ENCODE measurements around the gene GABRD. TPM values are rescaled to one million over a fixed set of nuclear protein-coding genes. Genes with fewer than 3 reads are reported as not detected.
A peak's percentile ranks its signal among the peaks of the same experiment; 100 is the strongest.

The GABRD gene
- total RNA-seq, 1 experiment from 2014 or later: 15.6 TPM

DNA sequence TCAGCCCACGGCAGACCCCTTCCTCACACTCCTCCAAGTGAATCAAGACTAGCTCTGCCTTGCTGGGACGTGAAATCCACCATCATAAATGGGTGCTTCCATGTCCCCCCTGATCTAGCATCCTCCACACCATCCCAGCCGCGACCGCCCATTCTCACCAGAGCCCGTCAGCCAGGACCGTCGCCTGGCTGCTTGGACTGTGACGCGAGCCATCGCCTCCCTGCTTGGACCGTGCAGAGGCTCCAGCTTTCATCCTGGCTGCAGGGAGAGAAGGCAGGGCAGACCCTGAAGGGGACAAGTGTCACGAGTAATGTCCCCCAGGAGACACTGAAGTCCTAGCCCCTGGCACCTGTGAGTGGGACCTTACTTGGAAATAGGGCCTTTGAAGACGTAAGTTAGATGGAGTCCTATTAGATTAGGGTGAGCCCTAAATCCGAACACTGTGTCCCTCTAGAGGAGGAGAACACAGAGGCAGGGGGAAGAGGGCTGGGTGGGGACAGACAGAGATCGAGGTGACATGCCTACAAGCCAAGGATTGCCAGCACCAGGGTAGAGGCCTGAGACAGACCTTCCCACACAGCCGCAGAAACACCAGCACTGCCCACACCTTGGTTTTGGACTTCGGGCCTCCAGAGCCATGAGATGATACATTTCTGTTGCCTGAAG is 18.3 kb downstream of the GABRD start:
- POLR2A ChIA-PET: interaction anchor here (0.5 kb wide), 2 partner anchors 154 to 383 kb away, joined by 3 to 6 read pairs; no protein-coding TSS in a partner anchor
- no TSS peak for BruUV-seq (replicated peaks)
- Histone ChIP-seq H3K27me3 (ENCODE audit: insufficient read depth, low read length) (no peaks in the 10 kb centered on the region), H3K4me1 (ENCODE audit: control insufficient read depth in 1 of 2, insufficient read depth in 2 of 2, low read length in 2 of 2) (no peaks in the 10 kb centered on the region), H3K9ac (ENCODE audit: low read length) (no peak overlapping the region), H3K27ac (ENCODE audit: low read depth, low read length) (no peak overlapping the region), H4K20me1 (ENCODE audit: insufficient read depth) (no peaks in the 10 kb centered on the region), H3K79me2 (ENCODE audit: insufficient read depth, low read length) (no peaks in the 10 kb centered on the region), H2AFZ (ENCODE audit: low read depth, low read length, poor library complexity, severe bottlenecking) (no peak overlapping the region), H3K4me3 (replicated peaks in 1 of 2; ENCODE audit: low read depth in 1 of 2, low read length in 2 of 2) (no peak overlapping the region), H3K4me2 (ENCODE audit: low read length) (no peak overlapping the region), H3K36me3 (ENCODE audit: control insufficient read depth in 1 of 2, insufficient read depth in 2 of 2, low read length in 2 of 2) (no peaks in the 10 kb centered on the region), H3K9me3 (ENCODE audit: control insufficient read depth in 1 of 2, insufficient read depth in 1 of 2, low read depth in 1 of 2, low read length in 2 of 2) (no peaks in the 10 kb centered on the region), H3K9me2 (ENCODE audit: insufficient read depth) (no peaks in the 10 kb centered on the region)
- DNase-seq (ENCODE audit: low read depth, low spot score) (no peak), ATAC-seq (peak; percentile 65; the same call in 1 of the 2 replicates)
- TF ChIP-seq YY1 (IDR thresholded peaks at IDR 0.05; ENCODE audit: extremely low read depth, insufficient replicate concordance, low read depth, low read length): no peak
- TF ChIP-seq, protein P1, sequence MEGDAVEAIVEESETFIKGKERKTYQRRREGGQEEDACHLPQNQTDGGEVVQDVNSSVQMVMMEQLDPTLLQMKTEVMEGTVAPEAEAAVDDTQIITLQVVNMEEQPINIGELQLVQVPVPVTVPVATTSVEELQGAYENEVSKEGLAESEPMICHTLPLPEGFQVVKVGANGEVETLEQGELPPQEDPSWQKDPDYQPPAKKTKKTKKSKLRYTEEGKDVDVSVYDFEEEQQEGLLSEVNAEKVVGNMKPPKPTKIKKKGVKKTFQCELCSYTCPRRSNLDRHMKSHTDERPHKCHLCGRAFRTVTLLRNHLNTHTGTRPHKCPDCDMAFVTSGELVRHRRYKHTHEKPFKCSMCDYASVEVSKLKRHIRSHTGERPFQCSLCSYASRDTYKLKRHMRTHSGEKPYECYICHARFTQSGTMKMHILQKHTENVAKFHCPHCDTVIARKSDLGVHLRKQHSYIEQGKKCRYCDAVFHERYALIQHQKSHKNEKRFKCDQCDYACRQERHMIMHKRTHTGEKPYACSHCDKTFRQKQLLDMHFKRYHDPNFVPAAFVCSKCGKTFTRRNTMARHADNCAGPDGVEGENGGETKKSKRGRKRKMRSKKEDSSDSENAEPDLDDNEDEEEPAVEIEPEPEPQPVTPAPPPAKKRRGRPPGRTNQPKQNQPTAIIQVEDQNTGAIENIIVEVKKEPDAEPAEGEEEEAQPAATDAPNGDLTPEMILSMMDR (IDR thresholded peaks at IDR 0.05 in 2 of 3, conservative IDR thresholded peaks at IDR 0.05 in 1 of 3; ENCODE audit: borderline replicate concordance in 1 of 3, insufficient read depth in 1 of 3, low read depth in 2 of 3, low read length in 2 of 3): peak in 1 of 3 experiments; percentile 10; a peak in 1 of 6 replicates
- TF ChIP-seq, protein P2, sequence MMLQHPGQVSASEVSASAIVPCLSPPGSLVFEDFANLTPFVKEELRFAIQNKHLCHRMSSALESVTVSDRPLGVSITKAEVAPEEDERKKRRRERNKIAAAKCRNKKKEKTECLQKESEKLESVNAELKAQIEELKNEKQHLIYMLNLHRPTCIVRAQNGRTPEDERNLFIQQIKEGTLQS (IDR thresholded peaks at IDR 0.05): no peak
- RAD21 ChIA-PET (ENCODE audit: low non-redundant PET in 1 of 2, low total read pairs in 2 of 2, uncharacterized antibody in 2 of 2, unreplicated experiment in 2 of 2): no interaction called here
- intact Hi-C loops (cut with micrococcal nuclease): no loop called here
- CTCF ChIA-PET: no interaction called here

GRCh38 chr1:2038229-2038628 is 19.1 kb downstream of the GABRD start:
- RAD21 ChIA-PET (ENCODE audit: low non-redundant PET in 1 of 2, low total read pairs in 2 of 2, uncharacterized antibody in 2 of 2, unreplicated experiment in 2 of 2): no interaction called here
- H3K9ac ChIP-seq (ENCODE audit: low read length): no peak overlapping the region
- no peaks in the 10 kb centered on the region for H3K36me3 ChIP-seq (ENCODE audit: control insufficient read depth in 1 of 2, insufficient read depth in 2 of 2, low read length in 2 of 2)
- no peak overlapping the region for H3K27ac ChIP-seq (ENCODE audit: low read depth, low read length)
- CTCF ChIA-PET: no interaction called here
- TF ChIP-seq YY1 (IDR thresholded peaks at IDR 0.05; ENCODE audit: extremely low read depth, insufficient replicate concordance, low read depth, low read length) (no peak), EGR1 (IDR thresholded peaks at IDR 0.05; ENCODE audit: low read depth) (no peak), CEBPB (IDR thresholded peaks at IDR 0.05; ENCODE audit: low read depth) (no peak), EZH2 (IDR thresholded peaks at IDR 0.05) (no peak), JUND (IDR thresholded peaks at IDR 0.05) (no peak), FOSL1 (IDR thresholded peaks at IDR 0.05; ENCODE audit: low read depth) (no peak), POLR2A (IDR thresholded peaks at IDR 0.05; ENCODE audit: borderline replicate concordance, extremely low read depth, insufficient read depth, insufficient read length) (no peak), SIN3A (IDR thresholded peaks at IDR 0.05; ENCODE audit: low read depth) (no peak), POLR2AphosphoS5 (IDR thresholded peaks at IDR 0.05; ENCODE audit: low read depth, low read length) (no peak)
- TF ChIP-seq, protein P2 (IDR thresholded peaks at IDR 0.05): no peak
- TF ChIP-seq, protein P3, sequence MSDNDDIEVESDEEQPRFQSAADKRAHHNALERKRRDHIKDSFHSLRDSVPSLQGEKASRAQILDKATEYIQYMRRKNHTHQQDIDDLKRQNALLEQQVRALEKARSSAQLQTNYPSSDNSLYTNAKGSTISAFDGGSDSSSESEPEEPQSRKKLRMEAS (IDR thresholded peaks at IDR 0.05): no peak
- TF ChIP-seq, protein P1 (IDR thresholded peaks at IDR 0.05 in 2 of 3, conservative IDR thresholded peaks at IDR 0.05 in 1 of 3; ENCODE audit: borderline replicate concordance in 1 of 3, insufficient read depth in 1 of 3, low read depth in 2 of 3, low read length in 2 of 3): no peak
- DNase-seq (ENCODE audit: low read depth, low spot score) (no peak), ATAC-seq (no peak)
- no TSS peak for BruUV-seq (replicated peaks)
- no peaks in the 10 kb centered on the region for H3K9me2 ChIP-seq (ENCODE audit: insufficient read depth)
- no peaks in the 10 kb centered on the region for H3K4me1 ChIP-seq (ENCODE audit: control insufficient read depth in 1 of 2, insufficient read depth in 2 of 2, low read length in 2 of 2)
- no peaks in the 10 kb centered on the region for H3K9me3 ChIP-seq (ENCODE audit: control insufficient read depth in 1 of 2, insufficient read depth in 1 of 2, low read depth in 1 of 2, low read length in 2 of 2)
- H3K27me3 ChIP-seq (ENCODE audit: insufficient read depth, low read length): no peaks in the 10 kb centered on the region
- no peak overlapping the region for H3K4me2 ChIP-seq (ENCODE audit: low read length)
- POLR2A ChIA-PET: interaction anchor here (0.5 kb wide), 1 partner anchor 155 kb away, joined by 3 read pairs; no protein-coding TSS in a partner anchor
- H4K20me1 ChIP-seq (ENCODE audit: insufficient read depth): no peaks in the 10 kb centered on the region
- H2AFZ ChIP-seq (ENCODE audit: low read depth, low read length, poor library complexity, severe bottlenecking): no peak overlapping the region
- no peak overlapping the region for H3K4me3 ChIP-seq (replicated peaks in 1 of 2; ENCODE audit: low read depth in 1 of 2, low read length in 2 of 2)
- no peaks in the 10 kb centered on the region for H3K79me2 ChIP-seq (ENCODE audit: insufficient read depth, low read length)
- intact Hi-C loops (cut with micrococcal nuclease): no loop called here
